Muscle layer of duodenum (tissue), 2 donors: ENCODE data around the gene IL1RAPL2.
"Not testable (repeated sequence)": the region's sequence is repeated elsewhere in the genome, so short reads cannot be mapped to it uniquely, and the experiment has no call there.

Experiments used
- H3K27ac ChIP-seq: one replicate; pipeline ENCODE4 v1.7.0; 2013; ENCODE audit warnings: mild to moderate bottlenecking, low read length
- H3K27me3 ChIP-seq: one replicate; pipeline ENCODE4 v1.7.0; 2013; ENCODE audit warnings: low read depth, mild to moderate bottlenecking, control low read depth, low read length
- H3K36me3 ChIP-seq, 2 donors: one replicate each; pipeline ENCODE4 v1.7.0; 2013; ENCODE audit warnings: low read length in 2 of 2, control low read depth in 1 of 2, mild to moderate bottlenecking in 1 of 2; ENCODE audit not compliant: insufficient read depth in 2 of 2, control insufficient read depth in 1 of 2
- H3K4me1 ChIP-seq, 2 donors: one replicate each; pipeline ENCODE4 v1.7.0; 2013; ENCODE audit warnings: low read length in 2 of 2, mild to moderate bottlenecking in 2 of 2, control low read depth in 1 of 2, moderate library complexity in 1 of 2; ENCODE audit not compliant: insufficient read depth in 2 of 2, control insufficient read depth in 1 of 2
- H3K4me3 ChIP-seq, 2 donors: one replicate each; pipeline ENCODE4 v1.7.0; 2013; ENCODE audit warnings: low read length in 2 of 2, low read depth in 1 of 2, mild to moderate bottlenecking in 1 of 2
- H3K9me3 ChIP-seq, 2 donors: one replicate each; pipeline ENCODE4 v1.7.0; 2013; ENCODE audit warnings: low read length in 2 of 2, control low read depth in 1 of 2, mild to moderate bottlenecking in 1 of 2; ENCODE audit not compliant: control insufficient read depth in 1 of 2
- donor health status: healthy.

The IL1RAPL2 gene

GRCh38 chrX:104854790-104855340 lies 288.9 kb downstream of the IL1RAPL2 start:
- no peak overlapping the region for H3K4me3 ChIP-seq
- H3K4me1 ChIP-seq: no peaks in the 10 kb centered on the region
- no peaks in the 10 kb centered on the region for H3K9me3 ChIP-seq
- no peaks in the 10 kb centered on the region for H3K36me3 ChIP-seq
- H3K27ac ChIP-seq: no peak overlapping the region
- H3K27me3 ChIP-seq: no peaks in the 10 kb centered on the region

GRCh38 chrX:104863466-104863865 lies 297.5 kb downstream of the IL1RAPL2 start:
- Histone ChIP-seq H3K4me1 (no peaks in the 10 kb centered on the region), H3K36me3 (no peaks in the 10 kb centered on the region), H3K4me3 (no peak overlapping the region), H3K27ac (no peak overlapping the region), H3K9me3 (no peaks in the 10 kb centered on the region), H3K27me3 (no peaks in the 10 kb centered on the region)

GRCh38 chrX:104864296-104864695 lies 298.3 kb downstream of the IL1RAPL2 start:
- Histone ChIP-seq H3K4me3 (no peak overlapping the region), H3K27ac (no peak overlapping the region), H3K36me3 (no peaks in the 10 kb centered on the region), H3K4me1 (no peaks in the 10 kb centered on the region), H3K9me3 (no peaks in the 10 kb centered on the region), H3K27me3 (no peaks in the 10 kb centered on the region)

- no peaks in the 10 kb centered on the region for H3K27me3 ChIP-seq
- H3K4me1 ChIP-seq: no peaks in the 10 kb centered on the region
- H3K27ac ChIP-seq: no peak overlapping the region
- H3K36me3 ChIP-seq: no peaks in the 10 kb centered on the region
- no peaks in the 10 kb centered on the region for H3K9me3 ChIP-seq
- H3K4me3 ChIP-seq: no peak overlapping the region
These were observed 311.5 kb downstream of the IL1RAPL2 start for GRCh38 chrX:104877504-104877903.

GRCh38 chrX:104902070-104902469 lies 336.1 kb downstream of the IL1RAPL2 start:
- Histone ChIP-seq H3K4me1 (no peaks in the 10 kb centered on the region), H3K27me3 (no peaks in the 10 kb centered on the region), H3K36me3 (no peaks in the 10 kb centered on the region), H3K27ac (no peak overlapping the region), H3K9me3 (no peaks in the 10 kb centered on the region), H3K4me3 (no peak overlapping the region)

GRCh38 chrX:104909694-104910093 lies 343.7 kb downstream of the IL1RAPL2 start:
- not testable (repeated sequence) for H3K9me3 ChIP-seq, H3K27me3 ChIP-seq, H3K27ac ChIP-seq, H3K4me1 ChIP-seq, H3K36me3 ChIP-seq, H3K4me3 ChIP-seq

- no peak overlapping the region for H3K27ac ChIP-seq
- H3K9me3 ChIP-seq: no peaks in the 10 kb centered on the region
- no peaks in the 10 kb centered on the region for H3K27me3 ChIP-seq
- no peaks in the 10 kb centered on the region for H3K4me1 ChIP-seq
- no peak overlapping the region for H3K4me3 ChIP-seq
- no peaks in the 10 kb centered on the region for H3K36me3 ChIP-seq
These were observed 347.3 kb downstream of the IL1RAPL2 start for GRCh38 chrX:104913348-104913747.

GRCh38 chrX:104914686-104915085 lies 348.7 kb downstream of the IL1RAPL2 start:
- not testable (repeated sequence) for H3K27me3 ChIP-seq, H3K4me1 ChIP-seq, H3K4me3 ChIP-seq, H3K27ac ChIP-seq, H3K9me3 ChIP-seq, H3K36me3 ChIP-seq

- Histone ChIP-seq H3K4me1 (no peaks in the 10 kb centered on the region), H3K9me3 (no peaks in the 10 kb centered on the region), H3K4me3 (no peak overlapping the region), H3K27me3 (no peaks in the 10 kb centered on the region), H3K27ac (no peak overlapping the region), H3K36me3 (no peaks in the 10 kb centered on the region)
These were observed 352.1 kb downstream of the IL1RAPL2 start for GRCh38 chrX:104918122-104918521.

- Histone ChIP-seq H3K4me3 (no peak overlapping the region), H3K9me3 (no peaks in the 10 kb centered on the region), H3K4me1 (no peaks in the 10 kb centered on the region), H3K36me3 (no peaks in the 10 kb centered on the region), H3K27me3 (no peaks in the 10 kb centered on the region), H3K27ac (no peak overlapping the region)
These were observed 355.7 kb downstream of the IL1RAPL2 start for GRCh38 chrX:104921584-104922205.

GRCh38 chrX:104922206-104922621 lies 356.2 kb downstream of the IL1RAPL2 start:
- no peaks in the 10 kb centered on the region for H3K4me1 ChIP-seq
- H3K9me3 ChIP-seq: no peaks in the 10 kb centered on the region
- no peaks in the 10 kb centered on the region for H3K36me3 ChIP-seq
- H3K27ac ChIP-seq: no peak overlapping the region
- no peak overlapping the region for H3K4me3 ChIP-seq
- H3K27me3 ChIP-seq: no peaks in the 10 kb centered on the region

- H3K36me3 ChIP-seq: no peaks in the 10 kb centered on the region
- H3K9me3 ChIP-seq: no peaks in the 10 kb centered on the region
- no peaks in the 10 kb centered on the region for H3K27me3 ChIP-seq
These were observed 363.3 kb downstream of the IL1RAPL2 start for GRCh38 chrX:104929324-104929723.

More at GRCh38 chrX:104929324-104929723, 363.3 kb downstream of the IL1RAPL2 start:
- Histone ChIP-seq H3K4me1 (no peaks in the 10 kb centered on the region), H3K4me3 (no peak overlapping the region), H3K27ac (no peak overlapping the region)
